H9 (cell line): ENCODE measurements around the gene DPH2. TPM values are rescaled to one million over a fixed set of nuclear protein-coding genes. Genes with fewer than 3 reads are reported as not detected.

Source experiments
- DNase-seq: peaks from one replicate; pipeline ENCODE4 v3.0.0-alpha.2; 2017
- H2AFZ ChIP-seq: one replicate; pipeline ENCODE4 v1.6.1; 2013; ENCODE audit warnings: mild to moderate bottlenecking, low read length, control low read depth, moderate library complexity
- H2AK5ac ChIP-seq: 2 replicates; pipeline ENCODE4 v1.6.1; 2013; ENCODE audit warnings: low read length, control low read depth, mixed read lengths; ENCODE audit not compliant: insufficient read length
- H2BK120ac ChIP-seq: one replicate; pipeline ENCODE4 v1.6.1; 2013; ENCODE audit warnings: low read depth, mild to moderate bottlenecking, low read length, control low read depth, inconsistent platforms; ENCODE audit not compliant: poor library complexity, severe bottlenecking
- H2BK12ac ChIP-seq: 2 replicates; pipeline ENCODE4 v1.6.1; 2013; ENCODE audit warnings: low read length, control low read depth, mixed read lengths, low read depth; ENCODE audit not compliant: insufficient read length
- H2BK15ac ChIP-seq: 2 replicates; pipeline ENCODE4 v1.6.1; 2013; ENCODE audit warnings: low read depth, low read length, control low read depth
- H2BK20ac ChIP-seq: one replicate; pipeline ENCODE4 v1.6.1; 2013; ENCODE audit warnings: low read depth, mild to moderate bottlenecking, low read length, control low read depth, inconsistent platforms; ENCODE audit not compliant: poor library complexity, severe bottlenecking
- H2BK5ac ChIP-seq: 2 replicates; pipeline ENCODE4 v1.6.1; 2013; ENCODE audit warnings: low read length, control low read depth, mixed read lengths; ENCODE audit not compliant: insufficient read length
- H3K14ac ChIP-seq: 2 replicates; pipeline ENCODE4 v1.6.1; 2013; ENCODE audit warnings: low read length, control low read depth; ENCODE audit not compliant: insufficient read depth
- H3K18ac ChIP-seq: 2 replicates; pipeline ENCODE4 v1.6.1; 2013; ENCODE audit warnings: low read depth, mild to moderate bottlenecking, mixed read lengths, low read length, control low read depth; ENCODE audit not compliant: insufficient read length
- H3K23ac ChIP-seq: 2 replicates; pipeline ENCODE4 v1.6.1; 2013; ENCODE audit warnings: low read length, control low read depth, mixed read lengths, low read depth; ENCODE audit not compliant: insufficient read length
- H3K23me2 ChIP-seq: 2 replicates; pipeline ENCODE4 v1.6.1; 2013; ENCODE audit warnings: low read depth, mild to moderate bottlenecking, mixed read lengths, low read length, control low read depth; ENCODE audit not compliant: insufficient read length, poor library complexity, severe bottlenecking
- H3K27ac ChIP-seq: 2 replicates; pipeline ENCODE4 v1.5.1; 2013; ENCODE audit warnings: low read length, control low read depth, mixed read lengths, low read depth; ENCODE audit not compliant: insufficient read length
- H3K27me3 ChIP-seq: 2 replicates; pipeline ENCODE4 v1.6.1; 2013; ENCODE audit warnings: low read length, control low read depth, inconsistent platforms; ENCODE audit not compliant: insufficient read depth
- H3K4ac ChIP-seq: 2 replicates; pipeline ENCODE4 v1.6.1; 2013; ENCODE audit warnings: low read depth, mild to moderate bottlenecking, control low read depth, inconsistent platforms, low read length, moderate library complexity
- H3K4me1 ChIP-seq: 2 replicates; pipeline ENCODE4 v1.6.1; 2013; ENCODE audit warnings: low read length, control low read depth, inconsistent platforms; ENCODE audit not compliant: insufficient read depth
- H3K4me2 ChIP-seq: 2 replicates; pipeline ENCODE4 v1.6.1; 2013; ENCODE audit warnings: low read length, control low read depth, mixed read lengths; ENCODE audit not compliant: insufficient read length, insufficient read depth
- H3K56ac ChIP-seq: 2 replicates; pipeline ENCODE4 v1.6.1; 2013; ENCODE audit warnings: low read depth, mild to moderate bottlenecking, mixed read lengths, low read length, control low read depth; ENCODE audit not compliant: insufficient read length
- H3K79me1 ChIP-seq: 2 replicates; pipeline ENCODE4 v1.6.1; 2013; ENCODE audit warnings: low read depth, mild to moderate bottlenecking, moderate library complexity, low read length, control low read depth, inconsistent platforms; ENCODE audit not compliant: insufficient read depth, poor library complexity, severe bottlenecking
- H3K79me2 ChIP-seq: 2 replicates; pipeline ENCODE4 v1.6.1; 2013; ENCODE audit warnings: low read length, control low read depth, inconsistent platforms; ENCODE audit not compliant: insufficient read depth
- H3K9ac ChIP-seq: 2 replicates; pipeline ENCODE4 v1.6.1; 2013; ENCODE audit warnings: low read length, control low read depth, mixed read lengths; ENCODE audit not compliant: insufficient read length; ENCODE audit errors: extremely low read depth
- H3K9me3 ChIP-seq: one replicate; pipeline ENCODE4 v1.6.1; 2013; ENCODE audit warnings: low read depth, low read length, inconsistent platforms; ENCODE audit not compliant: control insufficient read depth
- H3T11ph ChIP-seq: one replicate; pipeline ENCODE4 v1.6.1; 2013; ENCODE audit warnings: mild to moderate bottlenecking, low read length, control low read depth, inconsistent platforms
- H4K20me1 ChIP-seq: one replicate; pipeline ENCODE4 v1.6.1; 2013; ENCODE audit not compliant: control insufficient read depth, insufficient read length, insufficient read depth
- H4K5ac ChIP-seq: 2 replicates; pipeline ENCODE4 v1.6.1; 2013; ENCODE audit warnings: low read depth, mild to moderate bottlenecking, mixed read lengths, low read length, control low read depth; ENCODE audit not compliant: insufficient read length
- H4K8ac ChIP-seq: replicated peaks from 2 replicates; pipeline ENCODE4 v1.6.1; 2013; ENCODE audit warnings: low read length, control low read depth, mixed read lengths, low read depth; ENCODE audit not compliant: insufficient read length
- H4K91ac ChIP-seq: 2 replicates; pipeline ENCODE4 v1.6.1; 2013; ENCODE audit warnings: low read depth, mild to moderate bottlenecking, moderate library complexity, mixed read lengths, low read length, control low read depth; ENCODE audit not compliant: insufficient read length
- H3K27ac Mint-ChIP-seq, 3 experiments: 2 replicates in 2 of 3; 3 replicates in 1 of 3; pipeline ENCODE4 v1.8.0; 2020 to 2021; ENCODE audit warnings: mixed read lengths in 3 of 3, mild to moderate bottlenecking in 1 of 3, moderate library complexity in 1 of 3
- H3K27me3 Mint-ChIP-seq: 2 replicates; pipeline ENCODE4 v1.8.0; 2021; ENCODE audit warnings: low read depth, mild to moderate bottlenecking, moderate library complexity, mixed read lengths
- H3K36me3 Mint-ChIP-seq, 3 experiments: 2 replicates in 2 of 3; 3 replicates in 1 of 3; pipeline ENCODE4 v1.8.0; 2020 to 2021; ENCODE audit warnings: low read depth in 3 of 3, mixed read lengths in 3 of 3; ENCODE audit not compliant: insufficient read depth in 1 of 3
- H3K4me1 Mint-ChIP-seq, 2 experiments: 2 replicates each; pipeline ENCODE4 v1.8.0; 2020; ENCODE audit warnings: mixed read lengths in 2 of 2
- H3K4me3 Mint-ChIP-seq, 2 experiments: 2 replicates in 1 of 2; 3 replicates in 1 of 2; pipeline ENCODE4 v1.8.0; 2020 to 2021; ENCODE audit warnings: mild to moderate bottlenecking in 2 of 2, mixed read lengths in 2 of 2, moderate library complexity in 1 of 2
- H3K9me3 Mint-ChIP-seq, 2 experiments: 2 replicates in 1 of 2; 3 replicates in 1 of 2; pipeline ENCODE4 v1.8.0; 2020; ENCODE audit warnings: mild to moderate bottlenecking in 2 of 2, mixed read lengths in 2 of 2, moderate library complexity in 1 of 2
- CTCF ChIP-seq: fragments of 200-600 bp; sonication (generic); conservative IDR thresholded peaks from 3 replicates; pipeline ENCODE4 v1.8.0; 2021; ENCODE audit warnings: antibody characterized with exemption, mild to moderate bottlenecking
- WGBS: extraction: QIAGEN DNeasy Blood & Tissue Kit; methylation state at CpG from one replicate; pipeline ENCODE4 v1.1.7; 2013; ENCODE audit warnings: missing lambda C conversion rate, low lambda C conversion rate, mixed read lengths; ENCODE audit not compliant: insufficient read length; ENCODE audit errors: extremely low coverage; 5-methylcytosine and 5-hydroxymethylcytosine counted together
- total RNA-seq: library from RNA; stranded (reverse); gene quantifications from 2 replicates; pipeline ENCODE4 v1.2.1, GENCODE V29; 2021

DPH2 gene
- total RNA-seq, 1 experiment from 2014 or later, result 74.4 TPM

GRCh38 chr1:43934986-43935324, 34.9 kb upstream of the DPH2 start:
- H3K4ac ChIP-seq, result no peak overlapping the region
- H2BK15ac ChIP-seq, result no peak overlapping the region
- Mint-ChIP-seq H3K4me3 (peak overlapping the region in 1 of 2 experiments; percentile 88; a peak in 2 of 5 replicates), H3K36me3 (peaks cover 0 to 6% (median 0%) of the 10 kb centered on the region in 3 experiments; a peak in 2 of 7 replicates), H3K27me3 (peaks cover 15% of the 10 kb centered on the region), H3K9me3 (no peaks in the 10 kb centered on the region), H3K4me1 (peaks cover 46 to 51% of the 10 kb centered on the region in 2 experiments), H3K27ac (no peak overlapping the region)
- H3K23me2 ChIP-seq, result peaks cover 21% of the 10 kb centered on the region
- no peak overlapping the region for H3K27ac ChIP-seq
- no peak overlapping the region for H4K8ac ChIP-seq
- H4K5ac ChIP-seq, result no peak overlapping the region
- H4K20me1 ChIP-seq, result no peaks in the 10 kb centered on the region
- DNase-seq, result no peak
- H3K23ac ChIP-seq, result no peak overlapping the region
- H3K4me1 ChIP-seq, result peaks cover 8% of the 10 kb centered on the region; the same call in 1 of the 2 replicates
- H3K9ac ChIP-seq, result no peak overlapping the region
- no peak overlapping the region for H3K18ac ChIP-seq
- H2AK5ac ChIP-seq, result no peak overlapping the region
- H3K27me3 ChIP-seq, result no peaks in the 10 kb centered on the region
- H2BK20ac ChIP-seq, result no peak overlapping the region
- H2AFZ ChIP-seq, result no peak overlapping the region
- H3K56ac ChIP-seq, result no peak overlapping the region
- TF ChIP-seq CTCF, result no peak; the same call in 2 of the 3 replicates
- H3K79me1 ChIP-seq, result no peaks in the 10 kb centered on the region
- H3K4me2 ChIP-seq, result peak overlapping the region; percentile 10
- H3T11ph ChIP-seq, result no peak overlapping the region
- no peaks in the 10 kb centered on the region for H3K79me2 ChIP-seq
- H3K14ac ChIP-seq, result no peak overlapping the region
- H3K9me3 ChIP-seq, result no peaks in the 10 kb centered on the region
- H2BK12ac ChIP-seq, result no peak overlapping the region
- H4K91ac ChIP-seq, result no peak overlapping the region
- WGBS, result no CpG with 5 or more reads among the region's 5 CpGs
- no peak overlapping the region for H2BK120ac ChIP-seq
- no peak overlapping the region for H2BK5ac ChIP-seq
